Stimulated activated CD8-positive, alpha-beta memory T cell treated with anti-CD3 and anti-CD28 coated beads, Interleukin-2, amount 100 ng/mL, for 1 hour (primary cell): Measurements from ENCODE around the gene IFNLR1.

Experiments
- DNase-seq, 2 donors: peaks; one replicate each; pipeline ENCODE4 v3.0.0-alpha.2; 2020; ENCODE audit warnings: low read depth in 2 of 2

Gene IFNLR1

GRCh38 chr1:24149866-24150233, 37.2 kb downstream of the IFNLR1 start:
- no peak for DNase-seq

GRCh38 chr1:24147816-24148215, 39.3 kb downstream of the IFNLR1 start:
- DNase-seq, result no peak

GRCh38 chr1:24147194-24147593, 39.9 kb downstream of the IFNLR1 start:
- DNase-seq, result no peak

- no peak for DNase-seq
These were observed 44.2 kb downstream of the IFNLR1 start, which contains the start of gene IL22RA1 for GRCh38 chr1:24142546-24143534. Gene IL22RA1 (minus strand): TSS chr1:24143140. CDS start chr1:24143082, 58 bp downstream.

- DNase-seq, result no peak
These were observed 45.6 kb downstream of the IFNLR1 start for GRCh38 chr1:24141311-24141997.

GRCh38 chr1:24140741-24141181, 46.3 kb downstream of the IFNLR1 start:
- no peak for DNase-seq

- DNase-seq, result no peak
These were observed 47.2 kb downstream of the IFNLR1 start for GRCh38 chr1:24139841-24140425.

GRCh38 chr1:24139222-24139489, 47.9 kb downstream of the IFNLR1 start:
- no peak for DNase-seq

- no peak for DNase-seq
These were observed 48.4 kb downstream of the IFNLR1 start for GRCh38 chr1:24138476-24139221.

- no peak for DNase-seq
These were observed 50.0 kb downstream of the IFNLR1 start for GRCh38 chr1:24136956-24137539.

- DNase-seq, result no peak
These were observed 52.7 kb downstream of the IFNLR1 start for GRCh38 chr1:24134376-24134775.

GRCh38 chr1:24133819-24134218, 53.3 kb downstream of the IFNLR1 start:
- DNase-seq, result no peak

GRCh38 chr1:24130385-24130784, 56.7 kb downstream of the IFNLR1 start:
- no peak for DNase-seq

GRCh38 chr1:24127801-24128363, 59.2 kb downstream of the IFNLR1 start:
- no peak for DNase-seq

GRCh38 chr1:24127134-24127800, 59.8 kb downstream of the IFNLR1 start:
- no peak for DNase-seq

GRCh38 chr1:24126672-24127023, 60.4 kb downstream of the IFNLR1 start:
- DNase-seq, result no peak

- DNase-seq, result no peak
These were observed 60.9 kb downstream of the IFNLR1 start for GRCh38 chr1:24126018-24126671.

- no peak for DNase-seq
These were observed 61.6 kb downstream of the IFNLR1 start for GRCh38 chr1:24125456-24125855.

GRCh38 chr1:24124980-24125379, 62.1 kb downstream of the IFNLR1 start:
- no peak for DNase-seq

GRCh38 chr1:24123611-24124010, 63.5 kb downstream of the IFNLR1 start:
- DNase-seq, result no peak
